Testis (tissue), 3 donors: ENCODE results near the gene MLF2. TPM values are rescaled to one million over a fixed set of nuclear protein-coding genes. Genes with fewer than 3 reads are reported as not detected.
A peak's percentile ranks its signal among the peaks of the same experiment; 100 is the strongest.

Source experiments
- DNase-seq: peaks from one replicate; pipeline ENCODE4 v3.0.0-alpha.2; 2019
- H3K27ac ChIP-seq, 2 donors: fragments of 200-600 bp; sonication (generic); one replicate each; pipeline ENCODE4 v1.5.1; 2019
- H3K27me3 ChIP-seq: fragments of 200-600 bp; sonication (generic); one replicate; pipeline ENCODE4 v1.5.1; 2019
- H3K36me3 ChIP-seq: fragments of 200-600 bp; sonication (generic); one replicate; pipeline ENCODE4 v1.5.1; 2017; ENCODE audit warnings: low read depth; ENCODE audit errors: missing control alignments
- H3K4me1 ChIP-seq: fragments of 200-600 bp; sonication (generic); one replicate; pipeline ENCODE4 v1.5.1; 2019
- H3K4me3 ChIP-seq, 2 donors: fragments of 200-600 bp; sonication (generic); one replicate each; pipeline ENCODE4 v1.5.1; 2017 to 2019
- H3K9me3 ChIP-seq: fragments of 200-600 bp; sonication (generic); one replicate; pipeline ENCODE4 v1.5.1; 2017
- POLR2A ChIP-seq: fragments of 450-650 bp; IDR thresholded peaks from one replicate; pipeline ENCODE4 v1.6.1; 2017; ENCODE audit warnings: antibody characterized with exemption, mild to moderate bottlenecking, moderate library complexity
- WGBS, 2 donors: methylation state at CpG; one replicate each; pipeline ENCODE4 v1.1.5; 2018; 5-methylcytosine and 5-hydroxymethylcytosine counted together
- intact Hi-C: fragments of 100-400 bp; cut with DNase I; formaldehyde crosslinking; loops from one replicate; pipeline ENCODE4 v1.15.1; 2023; ENCODE audit warnings: low total_unique reads
- polyA plus RNA-seq: library from polyadenylated mRNA; stranded (reverse); fragments of 350-450 nt; fragmentation: Illumina TruSeq; extraction: RNeasy Lipid Tissue Mini Kit (QIAGEN cat#74804); gene quantifications from one replicate; pipeline ENCODE4 v1.2.3, GENCODE V29; 2014; ENCODE audit warnings: low read depth, low replicate concordance; ENCODE audit not compliant: insufficient read depth
- total RNA-seq, 2 donors: library from RNA; depleted of rRNA; stranded (reverse); fragments of >200 nt; gene quantifications; one replicate each; pipeline ENCODE4 v1.2.3, GENCODE V29; 2016
- TF ChIP-seq, protein P1 (sequence below), 3 experiments: fragments of 450-650 bp in 2 of 3; fragments of 200-600 bp in 1 of 3; sonication (generic) in 1 of 3; IDR thresholded peaks; one replicate each; pipeline ENCODE4 v1.5.1; 2016 to 2019; ENCODE audit warnings: antibody characterized with exemption in 3 of 3, mild to moderate bottlenecking in 2 of 3, moderate library complexity in 1 of 3

The MLF2 gene
- total and polyA plus RNA-seq, 3 donors from 2014 or later: 177 to 242 (median 211) TPM

DNA sequence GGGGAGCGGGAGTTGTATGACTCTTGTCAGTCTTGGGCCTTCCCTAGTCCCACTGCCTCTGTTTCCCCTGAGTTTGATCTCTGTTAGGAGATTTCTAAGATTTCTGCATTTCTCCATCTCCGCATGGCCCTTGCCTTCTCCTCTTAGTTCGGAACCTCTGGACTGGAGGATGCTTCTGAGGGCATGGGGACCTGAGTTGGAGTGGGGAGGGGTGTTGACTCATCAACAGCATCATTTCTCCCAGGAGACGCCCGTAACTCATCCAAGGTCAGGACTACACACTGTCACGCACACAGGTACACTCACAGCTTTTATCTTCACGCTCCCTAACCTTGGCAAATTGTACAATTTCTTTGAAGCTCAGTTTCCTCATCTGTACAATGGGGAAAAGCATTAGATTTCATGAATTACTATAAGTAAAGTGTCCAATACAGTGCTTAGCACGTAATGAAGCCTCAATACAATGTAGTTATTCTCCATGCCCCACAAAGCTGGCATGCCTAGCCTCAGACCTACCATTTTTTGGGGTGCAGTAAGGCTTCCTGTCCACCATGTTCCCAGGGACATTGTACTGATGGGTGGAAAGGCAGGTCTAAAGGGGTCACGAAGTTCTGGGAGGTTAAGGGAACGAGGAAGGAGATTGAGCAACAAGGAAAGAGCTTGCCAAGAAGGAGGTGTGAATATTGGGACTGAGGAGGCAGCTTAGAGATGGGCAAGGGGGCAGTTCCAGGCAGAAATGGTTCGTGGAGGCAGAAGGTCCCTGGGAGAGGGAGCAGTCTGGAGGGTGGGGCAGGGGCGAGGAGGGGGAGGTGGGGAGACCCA lies 18.8 kb upstream of the MLF2 start:
- intact Hi-C loops: loop anchor here (10.0 kb wide), 1 partner anchor 53 kb away; the partner anchor contains the start of genes GPR162 and P3H3
- TF ChIP-seq POLR2A: no peak
- TF ChIP-seq, protein P1, sequence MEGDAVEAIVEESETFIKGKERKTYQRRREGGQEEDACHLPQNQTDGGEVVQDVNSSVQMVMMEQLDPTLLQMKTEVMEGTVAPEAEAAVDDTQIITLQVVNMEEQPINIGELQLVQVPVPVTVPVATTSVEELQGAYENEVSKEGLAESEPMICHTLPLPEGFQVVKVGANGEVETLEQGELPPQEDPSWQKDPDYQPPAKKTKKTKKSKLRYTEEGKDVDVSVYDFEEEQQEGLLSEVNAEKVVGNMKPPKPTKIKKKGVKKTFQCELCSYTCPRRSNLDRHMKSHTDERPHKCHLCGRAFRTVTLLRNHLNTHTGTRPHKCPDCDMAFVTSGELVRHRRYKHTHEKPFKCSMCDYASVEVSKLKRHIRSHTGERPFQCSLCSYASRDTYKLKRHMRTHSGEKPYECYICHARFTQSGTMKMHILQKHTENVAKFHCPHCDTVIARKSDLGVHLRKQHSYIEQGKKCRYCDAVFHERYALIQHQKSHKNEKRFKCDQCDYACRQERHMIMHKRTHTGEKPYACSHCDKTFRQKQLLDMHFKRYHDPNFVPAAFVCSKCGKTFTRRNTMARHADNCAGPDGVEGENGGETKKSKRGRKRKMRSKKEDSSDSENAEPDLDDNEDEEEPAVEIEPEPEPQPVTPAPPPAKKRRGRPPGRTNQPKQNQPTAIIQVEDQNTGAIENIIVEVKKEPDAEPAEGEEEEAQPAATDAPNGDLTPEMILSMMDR (IDR thresholded peaks at IDR 0.05): no peak
- H3K4me3 ChIP-seq: no peak overlapping the region
- no peaks in the 10 kb centered on the region for H3K9me3 ChIP-seq
- peaks cover 34% of the 10 kb centered on the region for H3K4me1 ChIP-seq
- WGBS, 2 donors: 72 to 76% methylated on average over 12 of the region's 12 CpGs
- H3K27me3 ChIP-seq: no peaks in the 10 kb centered on the region
- H3K36me3 ChIP-seq: no peaks in the 10 kb centered on the region
- H3K27ac ChIP-seq: peak overlapping the region; percentile 31 to 66
- DNase-seq: no peak

DNA sequence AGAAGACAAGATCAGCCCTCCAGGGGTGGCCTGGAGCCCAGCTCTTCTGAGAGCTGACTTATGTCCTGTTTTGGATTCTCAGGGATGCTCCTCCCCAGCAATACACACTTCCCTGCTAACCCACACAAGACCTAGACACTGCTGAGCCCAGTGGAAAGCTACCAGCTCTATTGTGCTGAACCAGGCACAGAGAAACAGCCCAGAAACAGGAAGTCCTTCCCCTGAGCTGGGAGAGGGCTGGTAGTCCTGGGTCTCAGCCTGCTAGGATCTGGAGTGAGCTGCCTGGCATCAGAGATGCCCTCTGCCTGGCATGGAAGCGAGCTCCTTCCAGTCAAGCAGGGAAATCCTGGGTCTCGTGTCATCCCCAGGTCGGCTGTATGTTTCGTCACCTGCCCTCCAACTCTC lies 18.2 kb upstream of the MLF2 start:
- Histone ChIP-seq H3K27ac (peak overlapping the region; percentile 16 to 66), H3K4me1 (peaks cover 34% of the 10 kb centered on the region), H3K4me3 (no peak overlapping the region), H3K27me3 (no peaks in the 10 kb centered on the region), H3K9me3 (no peaks in the 10 kb centered on the region), H3K36me3 (no peaks in the 10 kb centered on the region)
- TF ChIP-seq POLR2A: no peak
- TF ChIP-seq, protein P1 (IDR thresholded peaks at IDR 0.05): no peak
- intact Hi-C loops: loop anchor here (10.0 kb wide), 1 partner anchor 54 kb away; the partner anchor contains the start of genes GPR162 and P3H3
- DNase-seq: peak; percentile 47
- 96 to 100% methylated on average over 1 to 4 of the region's 4 CpGs for WGBS, 2 donors

DNA sequence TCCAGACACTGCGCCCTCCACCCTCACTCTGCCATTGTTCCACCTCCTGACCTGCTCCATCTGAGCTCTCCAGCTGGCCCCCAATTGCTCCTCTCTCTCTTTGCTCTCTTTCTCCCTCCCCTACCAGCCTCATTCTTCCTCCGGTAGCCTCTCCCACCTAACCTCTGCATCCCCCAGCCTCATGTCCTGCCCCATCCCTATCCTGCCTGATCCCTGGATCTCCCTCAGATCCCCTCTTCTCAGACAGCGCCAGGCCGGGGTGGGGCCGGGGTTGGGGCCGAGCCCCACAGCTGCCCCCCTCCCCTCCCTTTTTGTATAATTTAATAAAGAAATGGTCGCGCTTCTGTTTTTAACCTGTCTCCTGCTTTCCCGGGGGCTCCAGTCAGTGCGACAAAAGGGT lies 17.7 kb upstream of the MLF2 start:
- WGBS, 2 donors: 62 to 68% methylated on average over 10 of the region's 10 CpGs
- intact Hi-C loops: loop anchor here (10.0 kb wide), 1 partner anchor 54 kb away; the partner anchor contains the start of genes GPR162 and P3H3
- Histone ChIP-seq H3K27me3 (no peaks in the 10 kb centered on the region), H3K36me3 (no peaks in the 10 kb centered on the region), H3K9me3 (no peaks in the 10 kb centered on the region), H3K27ac (peak overlapping the region; percentile 16 to 66), H3K4me1 (peaks cover 36% of the 10 kb centered on the region), H3K4me3 (no peak overlapping the region)
- TF ChIP-seq, protein P1 (IDR thresholded peaks at IDR 0.05): no peak
- TF ChIP-seq POLR2A: no peak
- DNase-seq: no peak

DNA sequence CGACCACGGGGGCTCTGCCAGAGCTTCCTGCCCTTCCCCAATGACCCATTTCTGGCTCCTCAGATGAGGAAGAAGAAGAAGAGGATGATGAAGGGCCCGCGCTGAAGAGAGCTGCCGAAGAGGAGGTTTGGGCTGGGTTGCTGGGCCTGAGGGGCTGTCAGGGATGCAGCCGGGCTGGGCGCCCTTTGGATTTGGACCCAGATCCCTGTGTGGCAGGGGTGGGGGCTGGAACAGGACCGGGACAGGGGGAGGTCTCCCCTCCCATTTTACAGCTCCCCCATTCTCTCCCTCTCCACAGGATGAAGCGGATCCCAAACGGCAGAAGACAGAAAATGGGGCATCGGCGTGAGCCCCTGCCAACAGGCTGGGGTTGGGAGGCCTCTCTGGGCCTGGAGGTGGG lies 17.2 kb upstream of the MLF2 start:
- intact Hi-C loops: loop anchor here (10.0 kb wide), 1 partner anchor 55 kb away; the partner anchor contains the start of genes GPR162 and P3H3
- Histone ChIP-seq H3K4me1 (peaks cover 41% of the 10 kb centered on the region), H3K4me3 (no peak overlapping the region), H3K27ac (peak overlapping the region; percentile 16 to 66), H3K27me3 (no peaks in the 10 kb centered on the region), H3K9me3 (no peaks in the 10 kb centered on the region), H3K36me3 (no peaks in the 10 kb centered on the region)
- no peak for DNase-seq
- 60 to 75% methylated on average over 12 of the region's 12 CpGs for WGBS, 2 donors
- TF ChIP-seq, protein P1 (IDR thresholded peaks at IDR 0.05): no peak
- TF ChIP-seq POLR2A: no peak
